H1 (cell line): ENCODE measurements around the gene ADAMTS20. TPM values are rescaled to one million over a fixed set of nuclear protein-coding genes. Genes with fewer than 3 reads are reported as not detected.

Experiments used
- CTCF ChIA-PET: fragments of 300-600 bp; sonication (Branson Sonifier 250); formaldehyde crosslinking; loops from one replicate; lab custom pipeline; 2021; ENCODE audit not compliant: partially characterized antibody; lab: Charles Lee
- POLR2A ChIA-PET: fragments of 300-600 bp; sonication (Branson Sonifier 250); formaldehyde crosslinking; loops from one replicate; lab custom pipeline; 2021; ENCODE audit warnings: inconsistent platforms; ENCODE audit not compliant: partially characterized antibody; lab: Charles Lee
- DNase-seq, 2 experiments: peaks; one replicate each; pipeline versions ENCODE4 v3.0.0 to v3.0.0-alpha.2; 2010 to 2022; ENCODE audit warnings: low spot score in 2 of 2, low read depth in 1 of 2, mixed read lengths in 1 of 2
- FAIRE-seq: peaks from 2 replicates; lab custom pipeline; 2011; peaks lifted over from hg19 to GRCh38; lab: Jason Lieb, UNC
- H2AFZ ChIP-seq: 2 replicates; pipeline ENCODE4 v1.8.1; 2012; ENCODE audit warnings: low read length, inconsistent platforms
- H2AK5ac ChIP-seq: 2 replicates; pipeline ENCODE4 v1.6.1; 2013; ENCODE audit warnings: low read depth, low read length
- H2BK120ac ChIP-seq: replicated peaks from 2 replicates; pipeline ENCODE3; 2013; ENCODE audit warnings: low read depth, low read length, inconsistent platforms
- H2BK12ac ChIP-seq: 2 replicates; pipeline ENCODE4 v1.6.1; 2013; ENCODE audit warnings: low read depth, low read length
- H2BK15ac ChIP-seq: 2 replicates; pipeline ENCODE4 v1.6.1; 2013; ENCODE audit warnings: low read length
- H2BK20ac ChIP-seq: 2 replicates; pipeline ENCODE4 v1.6.1; 2013; ENCODE audit warnings: low read length
- H2BK5ac ChIP-seq: 2 replicates; pipeline ENCODE4 v1.6.1; 2013; ENCODE audit warnings: low read depth, low read length
- H3K14ac ChIP-seq: 2 replicates; pipeline ENCODE4 v1.6.1; 2013; ENCODE audit warnings: inconsistent platforms; ENCODE audit not compliant: insufficient read length
- H3K18ac ChIP-seq: 2 replicates; pipeline ENCODE4 v1.6.1; 2013; ENCODE audit warnings: low read length; ENCODE audit errors: extremely low read depth
- H3K23ac ChIP-seq: 2 replicates; pipeline ENCODE4 v1.6.1; 2013; ENCODE audit warnings: inconsistent platforms; ENCODE audit not compliant: insufficient read length
- H3K23me2 ChIP-seq: 2 replicates; pipeline ENCODE4 v1.6.1; 2013; ENCODE audit warnings: low read depth, low read length
- H3K27ac ChIP-seq: 2 replicates; pipeline ENCODE4 v1.6.1; 2011; ENCODE audit warnings: low read depth, low read length, inconsistent platforms
- H3K27me3 ChIP-seq, 4 experiments: replicated peaks in 1 of 4; 1 replicate in 1 of 4; 2 replicates in 3 of 4; pipeline versions ENCODE4 v1.6.1 to v1.8.1; 2011 to 2013; ENCODE audit warnings: low read length in 3 of 4, mild to moderate bottlenecking in 3 of 4, inconsistent platforms in 2 of 4, mixed read lengths in 2 of 4, moderate library complexity in 1 of 4; ENCODE audit not compliant: control insufficient read depth in 3 of 4, insufficient read depth in 3 of 4; ENCODE audit errors: extremely low read depth in 1 of 4
- H3K36me3 ChIP-seq, 4 experiments: 2 replicates each; pipeline versions ENCODE4 v1.6.1 to v1.8.1; 2011 to 2013; ENCODE audit warnings: mild to moderate bottlenecking in 4 of 4, low read length in 3 of 4, moderate library complexity in 2 of 4, control low read depth in 1 of 4, inconsistent platforms in 1 of 4; ENCODE audit not compliant: insufficient read depth in 4 of 4, control insufficient read depth in 2 of 4
- H3K4ac ChIP-seq: replicated peaks from 2 replicates; pipeline ENCODE3; 2013; ENCODE audit warnings: low read length, low read depth, mixed read lengths, inconsistent platforms; ENCODE audit not compliant: insufficient read length
- H3K4me1 ChIP-seq, 4 experiments: replicated peaks in 1 of 4; 1 replicate in 1 of 4; 2 replicates in 3 of 4; pipeline versions ENCODE4 v1.6.1 to v1.8.1; 2011 to 2013; ENCODE audit warnings: low read length in 3 of 4, inconsistent platforms in 2 of 4, mixed read lengths in 1 of 4; ENCODE audit not compliant: insufficient read depth in 4 of 4, control insufficient read depth in 3 of 4
- H3K4me2 ChIP-seq, 2 experiments: 2 replicates each; pipeline versions ENCODE4 v1.6.1 to v1.8.1; 2011 to 2013; ENCODE audit warnings: low read depth in 2 of 2, low read length in 2 of 2, control low read depth in 1 of 2, inconsistent platforms in 1 of 2, mild to moderate bottlenecking in 1 of 2; ENCODE audit not compliant: insufficient read depth in 1 of 2
- H3K4me3 ChIP-seq, 4 experiments: fragments of 200-600, 300-600 bp in 1 of 4; sonication (generic), shearing (Covaris generic), sonication (Bioruptor Twin) in 1 of 4; 2 replicates each; pipeline versions ENCODE4 v1.5.1 to v1.8.1; 2011 to 2016; ENCODE audit warnings: low read length in 4 of 4, low read depth in 3 of 4, control low read depth in 2 of 4, inconsistent platforms in 2 of 4, mild to moderate bottlenecking in 2 of 4, mixed read lengths in 1 of 4, moderate library complexity in 1 of 4; ENCODE audit not compliant: insufficient read depth in 2 of 4; ENCODE audit errors: extremely low read depth in 1 of 4
- H3K56ac ChIP-seq: replicated peaks from 2 replicates; pipeline ENCODE3; 2013; ENCODE audit warnings: low read depth, mild to moderate bottlenecking, mixed read lengths, low read length, inconsistent platforms; ENCODE audit not compliant: insufficient read length
- H3K79me1 ChIP-seq: 2 replicates; pipeline ENCODE4 v1.6.1; 2013; ENCODE audit warnings: low read depth, low read length, control low read depth
- H3K79me2 ChIP-seq, 2 experiments: 2 replicates each; pipeline versions ENCODE4 v1.6.1 to v1.8.1; 2012 to 2013; ENCODE audit warnings: low read length in 2 of 2, mild to moderate bottlenecking in 2 of 2, inconsistent platforms in 1 of 2; ENCODE audit not compliant: insufficient read depth in 2 of 2, control insufficient read depth in 1 of 2
- H3K9ac ChIP-seq, 4 experiments: replicated peaks in 1 of 4; 1 replicate in 1 of 4; 2 replicates in 3 of 4; pipeline versions ENCODE4 v1.6.1 to v1.8.1; 2011 to 2013; ENCODE audit warnings: low read depth in 3 of 4, low read length in 3 of 4, control low read depth in 2 of 4, mild to moderate bottlenecking in 2 of 4, moderate library complexity in 2 of 4, inconsistent platforms in 1 of 4; ENCODE audit errors: extremely low read depth in 1 of 4
- H3K9me3 ChIP-seq, 2 experiments: 2 replicates each; pipeline versions ENCODE4 v1.6.1 to v1.8.1; 2012 to 2013; ENCODE audit warnings: mild to moderate bottlenecking in 2 of 2, moderate library complexity in 2 of 2, control low read depth in 1 of 2, inconsistent platforms in 1 of 2, low read depth in 1 of 2, low read length in 1 of 2, mixed read lengths in 1 of 2; ENCODE audit not compliant: insufficient read depth in 2 of 2
- H4K20me1 ChIP-seq, 2 experiments: replicated peaks in 1 of 2; 2 replicates each; pipeline versions ENCODE3 to v1.8.1; 2011 to 2013; ENCODE audit warnings: inconsistent platforms in 2 of 2, low read length in 2 of 2, mild to moderate bottlenecking in 1 of 2; ENCODE audit not compliant: insufficient read depth in 2 of 2, control insufficient read depth in 1 of 2
- H4K5ac ChIP-seq: 2 replicates; pipeline ENCODE4 v1.6.1; 2013; ENCODE audit warnings: low read length, low read depth, mixed read lengths, inconsistent platforms; ENCODE audit not compliant: insufficient read length
- H4K8ac ChIP-seq: 2 replicates; pipeline ENCODE4 v1.8.0; 2013; ENCODE audit warnings: mild to moderate bottlenecking, moderate library complexity, low read length, inconsistent platforms; ENCODE audit not compliant: insufficient read depth; ENCODE audit errors: extremely low read depth
- H4K91ac ChIP-seq: replicated peaks from 2 replicates; pipeline ENCODE3; 2013; ENCODE audit warnings: low read length, mixed read lengths, inconsistent platforms; ENCODE audit not compliant: insufficient read length
- BCL11A ChIP-seq, 2 experiments: IDR thresholded peaks; one replicate each; pipeline ENCODE4 v1.6.1; 2011; ENCODE audit warnings: low read depth in 2 of 2, low read length in 2 of 2, mild to moderate bottlenecking in 2 of 2
- CBX5 ChIP-seq: fragments of 300-800, 300-1000 bp; sonication (generic); IDR thresholded peaks from 2 replicates; pipeline ENCODE4 v1.7.1; 2016; ENCODE audit warnings: antibody characterized with exemption, low read length, low read depth
- CBX8 ChIP-seq: fragments of 300-800, 300-1000 bp; sonication (generic); IDR thresholded peaks from 2 replicates; pipeline ENCODE4 v1.7.1; 2016; ENCODE audit warnings: low read depth, low read length, borderline replicate concordance
- CTBP2 ChIP-seq: IDR thresholded peaks from 2 replicates; pipeline ENCODE4 v1.7.0; 2011; ENCODE audit warnings: borderline replicate concordance, mild to moderate bottlenecking, moderate library complexity, mixed read lengths, low read length; ENCODE audit not compliant: insufficient read depth, insufficient read length
- CTCF ChIP-seq, 3 experiments: IDR thresholded peaks; 1 replicate in 2 of 3; 2 replicates in 1 of 3; pipeline versions ENCODE4 v1.5.1 to v1.6.1; 2011; ENCODE audit warnings: low read length in 3 of 3, mild to moderate bottlenecking in 3 of 3, inconsistent platforms in 2 of 3, low read depth in 1 of 3, moderate library complexity in 1 of 3; ENCODE audit not compliant: insufficient read depth in 1 of 3; ENCODE audit errors: control extremely low read depth in 1 of 3
- EGR1 ChIP-seq: IDR thresholded peaks from 2 replicates; pipeline ENCODE4 v1.6.1; 2011; ENCODE audit warnings: low read depth, low read length, borderline replicate concordance
- HDAC2 ChIP-seq, 2 experiments: fragments of 300-600 bp in 1 of 2; sonication (generic) in 1 of 2; IDR thresholded peaks; 2 replicates each; pipeline ENCODE4 v1.6.1; 2011 to 2012; ENCODE audit warnings: low read depth in 2 of 2, low read length in 2 of 2, mild to moderate bottlenecking in 2 of 2, moderate library complexity in 2 of 2, borderline replicate concordance in 1 of 2, inconsistent platforms in 1 of 2
- RBBP5 ChIP-seq: IDR thresholded peaks from 2 replicates; pipeline ENCODE4 v1.7.1; 2012; ENCODE audit warnings: low read depth, mild to moderate bottlenecking, inconsistent platforms, low read length, moderate library complexity, borderline replicate concordance
- SP2 ChIP-seq: IDR thresholded peaks from 2 replicates; pipeline ENCODE4 v1.6.1; 2012; ENCODE audit warnings: mild to moderate bottlenecking, low read length, inconsistent platforms
- WGBS, 2 experiments: shearing (Covaris generic) in 1 of 2; methylation state at CpG; one replicate each; pipeline versions ENCODE4 v1.1.6 to v1.1.7; 2013 to 2015; ENCODE audit warnings: low lambda C conversion rate in 2 of 2, mixed read lengths in 2 of 2, inconsistent platforms in 1 of 2, low coverage in 1 of 2, missing lambda C conversion rate in 1 of 2; ENCODE audit not compliant: insufficient replicate concordance in 2 of 2, insufficient coverage in 1 of 2, insufficient read length in 1 of 2; ENCODE audit errors: extremely low coverage in 1 of 2, missing lambda C conversion rate in 1 of 2; 5-methylcytosine and 5-hydroxymethylcytosine counted together
- polyA plus RNA-seq, 7 experiments: library from polyadenylated mRNA; depleted of rRNA in 3 of 7; stranded (reverse) in 5 of 7; unstranded in 2 of 7; fragments of >200 nt in 5 of 7; fragments of 200-250 nt in 2 of 7; gene quantifications; 1 replicate in 5 of 7; 2 replicates in 1 of 7; 4 replicates in 1 of 7; pipeline versions ENCODE4 v1.2.1 to v1.2.3, GENCODE V29; 2011 to 2013; ENCODE audit warnings: missing spikeins in 2 of 7, mixed read lengths in 2 of 7
- total RNA-seq: library from RNA; stranded (reverse); fragmentation: NEBNext Ultra II Directional; extraction: Animal tissue kit (Norgen Biotek cat#: 25700); gene quantifications from 2 replicates; pipeline ENCODE4 v1.2.1, GENCODE V29; 2021
- TF ChIP-seq, protein P1 (sequence below): IDR thresholded peaks from 2 replicates; pipeline ENCODE4 v1.6.1; 2012; ENCODE audit warnings: low read length, inconsistent platforms

Gene ADAMTS20
- total and polyA plus RNA-seq, 2 of the 8 experiments (the other 6 are each of a cell fraction or from before 2014, with no cell fraction given): 2.9 to 5.1 TPM

GRCh38 chr12:43401096-43401495 lies 150.9 kb downstream of the ADAMTS20 start:
- Histone ChIP-seq H3K14ac (no peak overlapping the region), H3K4ac (no peak overlapping the region), H2AFZ (no peak overlapping the region), H2BK12ac (no peak overlapping the region), H2BK15ac (no peak overlapping the region), H4K8ac (no peak overlapping the region), H3K18ac (no peak overlapping the region), H2BK20ac (no peak overlapping the region), H2BK5ac (no peak overlapping the region), H4K91ac (no peak overlapping the region), H3K4me1 (no peaks in the 10 kb centered on the region), H3K9ac (no peak overlapping the region), H2AK5ac (no peak overlapping the region), H3K27ac (no peak overlapping the region), H3K79me1 (no peaks in the 10 kb centered on the region), H4K20me1 (no peaks in the 10 kb centered on the region), H3K79me2 (no peaks in the 10 kb centered on the region), H4K5ac (no peak overlapping the region), H3K9me3 (no peaks in the 10 kb centered on the region), H2BK120ac (no peak overlapping the region), H3K27me3 (no peaks in the 10 kb centered on the region), H3K4me3 (no peak overlapping the region), H3K23ac (no peak overlapping the region), H3K56ac (no peak overlapping the region), H3K23me2 (no peaks in the 10 kb centered on the region), H3K4me2 (no peak overlapping the region), H3K36me3 (no peaks in the 10 kb centered on the region)
- 81% methylated on average over 1 of the region's 1 CpG; no CpG with 5 or more reads in 1 of the 2 experiments for WGBS, 2 experiments
- CTCF ChIA-PET: no interaction called here
- DNase-seq: no peak
- POLR2A ChIA-PET: no interaction called here
- FAIRE-seq: no peak
- TF ChIP-seq CTCF (IDR thresholded peaks at IDR 0.05; ENCODE audit: control extremely low read depth in 1 of 3, insufficient read depth in 1 of 3, low read depth in 1 of 3, low read length in 3 of 3) (no peak), CBX8 (no peak), BCL11A (IDR thresholded peaks at IDR 0.05; ENCODE audit: low read depth in 2 of 2, low read length in 2 of 2) (no peak), SP2 (no peak), EGR1 (no peak), CTBP2 (no peak), RBBP5 (no peak), HDAC2 (IDR thresholded peaks at IDR 0.05; ENCODE audit: borderline replicate concordance in 1 of 2, low read depth in 2 of 2, low read length in 2 of 2) (no peak), CBX5 (no peak)
- TF ChIP-seq, protein P1, sequence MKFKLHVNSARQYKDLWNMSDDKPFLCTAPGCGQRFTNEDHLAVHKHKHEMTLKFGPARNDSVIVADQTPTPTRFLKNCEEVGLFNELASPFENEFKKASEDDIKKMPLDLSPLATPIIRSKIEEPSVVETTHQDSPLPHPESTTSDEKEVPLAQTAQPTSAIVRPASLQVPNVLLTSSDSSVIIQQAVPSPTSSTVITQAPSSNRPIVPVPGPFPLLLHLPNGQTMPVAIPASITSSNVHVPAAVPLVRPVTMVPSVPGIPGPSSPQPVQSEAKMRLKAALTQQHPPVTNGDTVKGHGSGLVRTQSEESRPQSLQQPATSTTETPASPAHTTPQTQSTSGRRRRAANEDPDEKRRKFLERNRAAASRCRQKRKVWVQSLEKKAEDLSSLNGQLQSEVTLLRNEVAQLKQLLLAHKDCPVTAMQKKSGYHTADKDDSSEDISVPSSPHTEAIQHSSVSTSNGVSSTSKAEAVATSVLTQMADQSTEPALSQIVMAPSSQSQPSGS: no peak
